Left ventricle myocardium inferior (tissue), 1 donor: ENCODE data around the gene PTCD1. TPM values are rescaled to one million over a fixed set of nuclear protein-coding genes. Genes with fewer than 3 reads are reported as not detected.
"Not testable (repeated sequence)": the region's sequence is repeated elsewhere in the genome, so short reads cannot be mapped to it uniquely, and the experiment has no call there.

Experiments used
- DNase-seq: peaks from one replicate; pipeline ENCODE4 v3.0.0-alpha.2; 2020
- H3K27ac ChIP-seq: fragments of 200-600 bp; replicated peaks from 2 replicates; pipeline ENCODE4 v1.8.0; 2021
- H3K27me3 ChIP-seq: fragments of 200-600 bp; 2 replicates; pipeline ENCODE4 v1.8.0; 2021; ENCODE audit warnings: low read depth
- H3K36me3 ChIP-seq: fragments of 200-600 bp; 2 replicates; pipeline ENCODE4 v1.8.0; 2021
- H3K4me1 ChIP-seq: fragments of 200-600 bp; 2 replicates; pipeline ENCODE4 v1.8.0; 2021
- H3K4me3 ChIP-seq: fragments of 200-600 bp; 2 replicates; pipeline ENCODE4 v1.8.0; 2021; ENCODE audit warnings: mild to moderate bottlenecking, moderate library complexity
- H3K9me3 ChIP-seq: fragments of 200-600 bp; replicated peaks from 2 replicates; pipeline ENCODE4 v1.8.0; 2021
- CTCF ChIP-seq: fragments of 200-600 bp; IDR thresholded peaks from 2 replicates; pipeline ENCODE4 v1.8.0; 2021; ENCODE audit warnings: antibody characterized with exemption, mild to moderate bottlenecking, borderline replicate concordance
- intact Hi-C: fragments of 100-400 bp; cut with micrococcal nuclease; formaldehyde crosslinking; loops from one replicate; pipeline ENCODE4 v1.11.0; 2022
- total RNA-seq: library from RNA; stranded (reverse); fragmentation: NEBNext Ultra II Directional; extraction: Animal tissue kit (Norgen Biotek cat#: 25700); gene quantifications from one replicate; pipeline ENCODE4 v1.2.1, GENCODE V29; 2021
- donor health status: DM: no; HTN: yes; CAD: no; lungs with severe emphysema.

The PTCD1 gene
- total RNA-seq, 1 donor from 2014 or later = 4.3 TPM

- H3K36me3 ChIP-seq = peaks cover 70% of the 10 kb centered on the region
- H3K4me3 ChIP-seq = no peak overlapping the region
- TF ChIP-seq CTCF = no peak
- intact Hi-C loops = no loop called here
- no peak for DNase-seq
- no peaks in the 10 kb centered on the region for H3K9me3 ChIP-seq
- peaks cover 9% of the 10 kb centered on the region for H3K4me1 ChIP-seq
- H3K27me3 ChIP-seq = no peaks in the 10 kb centered on the region
- no peak overlapping the region for H3K27ac ChIP-seq
Observed at GRCh38 chr7:99433158-99433557, 5.4 kb downstream of the PTCD1 start.

DNA sequence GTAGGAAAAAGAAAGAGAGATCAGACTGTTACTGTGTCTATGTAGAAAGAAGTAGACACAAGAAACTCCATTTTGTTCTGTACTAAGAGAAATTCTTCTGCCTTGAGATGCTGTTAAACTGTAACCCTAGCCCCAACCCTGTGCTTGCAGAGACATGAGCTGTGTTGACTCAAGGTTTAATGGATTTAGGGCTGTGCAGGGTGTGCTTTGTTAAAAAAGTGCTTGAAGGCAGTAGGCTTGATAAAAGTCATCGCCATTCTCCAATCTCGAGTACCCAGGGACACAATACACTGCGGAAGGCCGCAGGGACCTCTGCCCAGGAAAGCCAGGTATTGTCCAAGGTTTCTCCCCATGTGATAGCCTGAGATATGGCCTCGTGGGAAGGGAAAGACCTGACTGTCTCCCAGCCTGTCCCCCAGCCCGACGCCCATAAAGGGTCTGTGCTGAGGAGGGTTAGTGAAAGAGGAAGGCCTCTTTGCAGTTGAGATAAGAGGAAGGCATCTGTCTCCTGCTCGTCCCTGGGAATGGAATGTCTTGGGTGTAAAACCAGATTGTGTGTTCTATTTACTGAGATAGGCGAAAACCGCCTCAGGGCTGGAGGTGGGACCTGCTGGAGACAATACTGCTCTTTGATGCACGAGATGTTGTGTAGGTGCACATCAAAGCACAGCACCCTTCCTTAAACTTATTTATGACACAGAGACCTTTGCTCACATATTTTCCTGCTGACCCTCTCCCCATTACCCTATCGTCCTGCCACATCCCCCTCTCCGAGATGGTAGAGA is 6.7 kb downstream of the PTCD1 start:
- H3K27me3 ChIP-seq, intact Hi-C loops, H3K4me3 ChIP-seq, H3K9me3 ChIP-seq, H3K27ac ChIP-seq, DNase-seq, H3K4me1 ChIP-seq: not testable (repeated sequence)
- peaks cover 74% of the 10 kb centered on the region for H3K36me3 ChIP-seq

- Histone ChIP-seq H3K4me3 (no peak overlapping the region), H3K36me3 (peaks cover 75% of the 10 kb centered on the region), H3K9me3 (no peaks in the 10 kb centered on the region), H3K27ac (no peak overlapping the region), H3K27me3 (no peaks in the 10 kb centered on the region), H3K4me1 (no peaks in the 10 kb centered on the region)
- DNase-seq = no peak
- intact Hi-C loops = no loop called here
- no peak for TF ChIP-seq CTCF
Observed at GRCh38 chr7:99429756-99430155, 8.8 kb downstream of the PTCD1 start.

DNA sequence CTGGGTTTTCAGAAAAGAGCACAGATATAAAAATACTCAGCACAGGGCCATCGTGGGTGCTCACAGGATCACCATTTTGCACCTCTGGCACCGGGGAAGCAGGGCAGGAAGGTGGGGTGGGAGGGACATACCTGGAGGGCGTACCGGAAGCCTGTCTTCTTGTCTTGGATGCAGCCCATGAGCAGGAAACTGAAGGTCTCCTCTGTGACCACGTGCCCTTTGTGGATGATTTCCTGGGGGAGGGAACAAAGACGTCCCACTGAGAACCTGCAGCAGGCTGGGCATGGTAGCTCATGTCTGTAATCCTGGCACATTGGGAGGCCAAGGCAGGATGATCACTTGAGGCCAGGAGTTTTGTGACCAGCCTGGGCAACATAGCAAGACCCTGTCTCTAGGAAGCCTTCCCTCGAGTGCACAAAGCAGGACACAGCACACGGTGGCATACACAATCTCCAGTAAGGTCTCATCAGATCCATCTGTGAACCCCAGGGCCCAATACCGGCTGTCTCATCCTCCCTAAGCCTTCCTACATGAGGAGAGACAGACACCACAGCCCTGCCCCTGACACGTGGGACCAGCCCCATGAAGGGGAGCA is 9.5 kb downstream of the PTCD1 start:
- peaks cover 75% of the 10 kb centered on the region for H3K36me3 ChIP-seq
- H3K9me3 ChIP-seq = no peaks in the 10 kb centered on the region
- no peaks in the 10 kb centered on the region for H3K27me3 ChIP-seq
- no peak overlapping the region for H3K27ac ChIP-seq
- H3K4me3 ChIP-seq = no peak overlapping the region
- no peaks in the 10 kb centered on the region for H3K4me1 ChIP-seq
- intact Hi-C loops = no loop called here
- no peak for TF ChIP-seq CTCF
- no peak for DNase-seq

DNA sequence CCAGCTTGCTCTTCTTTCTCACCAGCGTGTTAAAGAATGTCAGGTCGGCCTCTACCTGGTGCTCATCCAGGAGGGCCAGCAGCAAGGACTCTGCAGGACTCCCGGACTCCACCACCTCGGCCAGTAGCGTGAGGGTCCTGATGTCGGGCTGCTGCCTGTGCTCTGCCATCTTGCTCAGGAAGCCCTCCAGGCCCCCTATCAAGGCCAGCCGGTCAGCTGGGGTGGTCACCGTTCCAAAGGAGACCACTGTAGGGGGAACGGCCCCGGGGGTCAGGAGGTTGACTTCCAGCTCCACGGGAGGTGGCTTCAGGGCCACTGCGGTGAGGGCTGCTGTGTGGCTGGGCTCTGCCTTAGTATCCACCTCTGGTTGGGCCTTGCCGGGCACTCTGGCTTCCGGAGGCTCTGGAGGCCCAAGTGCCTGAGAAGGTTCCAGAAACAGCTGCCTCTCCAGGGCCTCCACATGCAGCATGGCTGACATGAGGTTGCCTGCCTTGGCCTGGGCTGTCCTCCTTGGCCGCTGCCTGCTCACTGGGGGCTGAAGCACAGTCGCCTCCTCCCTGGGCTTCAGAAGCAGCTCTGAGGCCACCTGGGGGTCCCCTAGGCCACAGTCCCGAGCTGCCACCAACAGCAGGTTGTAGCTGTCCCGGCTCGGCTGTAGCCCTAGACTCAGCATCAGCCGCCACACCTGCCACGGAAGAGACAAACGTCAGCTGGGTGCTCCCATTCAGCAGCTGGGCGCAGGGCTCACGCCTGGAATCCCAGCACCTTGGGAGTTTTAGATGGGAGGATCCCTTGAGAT is 13.5 kb downstream of the PTCD1 start:
- no peak for TF ChIP-seq CTCF
- Histone ChIP-seq H3K4me3 (no peak overlapping the region), H3K9me3 (no peaks in the 10 kb centered on the region), H3K4me1 (no peaks in the 10 kb centered on the region), H3K36me3 (peaks cover 62% of the 10 kb centered on the region), H3K27ac (no peak overlapping the region), H3K27me3 (no peaks in the 10 kb centered on the region)
- no peak for DNase-seq
- intact Hi-C loops = no loop called here
